ENCODE data around the gene OSR1. TPM values are rescaled to one million over a fixed set of nuclear protein-coding genes. Genes with fewer than 3 reads are reported as not detected.

OSR1 gene
- total and polyA plus RNA-seq, 2 experiments from 2014 or later = 0.24 TPM; not detected in 1

- Histone ChIP-seq H3K27me3 (ENCODE audit: insufficient read depth) (peaks cover 77% of the 10 kb centered on the region), H3K79me2 (replicated peaks; ENCODE audit: insufficient read depth) (no peaks in the 10 kb centered on the region)
- H3K4me3 Mint-ChIP-seq = peak overlapping the region; percentile 68
These were observed 7.6 kb downstream of the OSR1 start for GRCh38 chr2:19350678-19351401.

GRCh38 chr2:19349911-19350677 lies 8.3 kb downstream of the OSR1 start:
- H3K4me3 Mint-ChIP-seq = peak overlapping the region; percentile 48
- peak overlapping the region; percentile 60 for H3K4me3 ChIP-seq

More at GRCh38 chr2:19350678-19351401, 7.6 kb downstream of the OSR1 start:
- Mint-ChIP-seq H3K27ac (no peak overlapping the region), H3K4me1 (peaks cover 29% of the 10 kb centered on the region), H3K9me3 (peaks cover 4% of the 10 kb centered on the region), H3K36me3 (ENCODE audit: low read depth) (no peaks in the 10 kb centered on the region), H3K27me3 (ENCODE audit: insufficient read depth, low read depth, poor library complexity) (peaks cover 82% of the 10 kb centered on the region)
- ATAC-seq (no peak), DNase-seq (ENCODE audit: low spot score) (no peak)
- Histone ChIP-seq H3K4me2 (peak overlapping the region; percentile 84), H3F3A (replicated peaks; ENCODE audit: low read depth) (no peaks in the 10 kb centered on the region), H3K27ac (ENCODE audit: low read depth) (no peak overlapping the region), H3K9me2 (ENCODE audit: insufficient read depth) (no peaks in the 10 kb centered on the region), H3K4me1 (ENCODE audit: insufficient read depth) (peaks cover 44% of the 10 kb centered on the region), H4K20me1 (replicated peaks; ENCODE audit: insufficient read depth) (peaks cover 25% of the 10 kb centered on the region), H2AFZ (peak overlapping the region; percentile 81), H3K36me3 (ENCODE audit: insufficient read depth) (no peaks in the 10 kb centered on the region; the same call in 1 of the 2 replicates), H3K4me3 (peak overlapping the region; percentile 60)
- TF ChIP-seq EZH2 (IDR thresholded peaks at IDR 0.05; ENCODE audit: low read depth, unreplicated experiment) = peak; percentile 61
- no peak for TF ChIP-seq STAT1 (IDR thresholded peaks at IDR 0.05; ENCODE audit: unreplicated experiment)

More at GRCh38 chr2:19349911-19350677, 8.3 kb downstream of the OSR1 start:
- H4K20me1 ChIP-seq (replicated peaks; ENCODE audit: insufficient read depth) = peaks cover 19% of the 10 kb centered on the region
- TF ChIP-seq EZH2phosphoT487 (IDR thresholded peaks at IDR 0.05; ENCODE audit: unreplicated experiment) (no peak), JUNB (IDR thresholded peaks at IDR 0.05; ENCODE audit: unreplicated experiment) (no peak), NANOG (IDR thresholded peaks at IDR 0.05; ENCODE audit: borderline replicate concordance) (no peak), ZNF462 (CRISPR knock-in tag; IDR thresholded peaks at IDR 0.05) (no peak), ZNF331 (CRISPR knock-in tag; IDR thresholded peaks at IDR 0.05; ENCODE audit: low read depth) (no peak), CTCF (conservative IDR thresholded peaks at IDR 0.05; ENCODE audit: low read depth in 2 of 2) (peak; percentile 85 to 93), CREB1 (CRISPR knock-in tag; IDR thresholded peaks at IDR 0.05; ENCODE audit: low read depth) (no peak)
- Mint-ChIP-seq H3K27me3 (ENCODE audit: insufficient read depth, low read depth, poor library complexity) (peaks cover 75% of the 10 kb centered on the region), H3K4me1 (peaks cover 23% of the 10 kb centered on the region), H3K36me3 (ENCODE audit: low read depth) (no peaks in the 10 kb centered on the region), H3K9me3 (peaks cover 4% of the 10 kb centered on the region), H3K27ac (no peak overlapping the region)
- no peaks in the 10 kb centered on the region; the same call in 1 of the 2 replicates for H3K36me3 ChIP-seq (ENCODE audit: insufficient read depth)
- DNase-seq (ENCODE audit: low spot score) (peak; percentile 85), ATAC-seq (peak; percentile 55)
- H3K4me1 ChIP-seq (ENCODE audit: insufficient read depth) = peaks cover 37% of the 10 kb centered on the region
- H3K27ac ChIP-seq (ENCODE audit: low read depth) = no peak overlapping the region
- peak overlapping the region; percentile 84 for H3K4me2 ChIP-seq
- no peaks in the 10 kb centered on the region for H3K79me2 ChIP-seq (replicated peaks; ENCODE audit: insufficient read depth)
- peaks cover 69% of the 10 kb centered on the region for H3K27me3 ChIP-seq (ENCODE audit: insufficient read depth)
- H3F3A ChIP-seq (replicated peaks; ENCODE audit: low read depth) = no peaks in the 10 kb centered on the region
- peak overlapping the region; percentile 81 for H2AFZ ChIP-seq
- H3K9me2 ChIP-seq (ENCODE audit: insufficient read depth) = no peaks in the 10 kb centered on the region

All from GM23338 (cell line).